ENCODE data around the gene KRTAP4-4.

- TF ChIP-seq, protein P1, sequence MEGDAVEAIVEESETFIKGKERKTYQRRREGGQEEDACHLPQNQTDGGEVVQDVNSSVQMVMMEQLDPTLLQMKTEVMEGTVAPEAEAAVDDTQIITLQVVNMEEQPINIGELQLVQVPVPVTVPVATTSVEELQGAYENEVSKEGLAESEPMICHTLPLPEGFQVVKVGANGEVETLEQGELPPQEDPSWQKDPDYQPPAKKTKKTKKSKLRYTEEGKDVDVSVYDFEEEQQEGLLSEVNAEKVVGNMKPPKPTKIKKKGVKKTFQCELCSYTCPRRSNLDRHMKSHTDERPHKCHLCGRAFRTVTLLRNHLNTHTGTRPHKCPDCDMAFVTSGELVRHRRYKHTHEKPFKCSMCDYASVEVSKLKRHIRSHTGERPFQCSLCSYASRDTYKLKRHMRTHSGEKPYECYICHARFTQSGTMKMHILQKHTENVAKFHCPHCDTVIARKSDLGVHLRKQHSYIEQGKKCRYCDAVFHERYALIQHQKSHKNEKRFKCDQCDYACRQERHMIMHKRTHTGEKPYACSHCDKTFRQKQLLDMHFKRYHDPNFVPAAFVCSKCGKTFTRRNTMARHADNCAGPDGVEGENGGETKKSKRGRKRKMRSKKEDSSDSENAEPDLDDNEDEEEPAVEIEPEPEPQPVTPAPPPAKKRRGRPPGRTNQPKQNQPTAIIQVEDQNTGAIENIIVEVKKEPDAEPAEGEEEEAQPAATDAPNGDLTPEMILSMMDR (IDR thresholded peaks at IDR 0.05; ENCODE audit: insufficient read depth, low read length): no peak
- TF ChIP-seq GABPA (IDR thresholded peaks at IDR 0.05; ENCODE audit: low read depth) (no peak), POLR2AphosphoS5 (IDR thresholded peaks at IDR 0.05; ENCODE audit: low read depth) (no peak)
- TF ChIP-seq, protein P2, sequence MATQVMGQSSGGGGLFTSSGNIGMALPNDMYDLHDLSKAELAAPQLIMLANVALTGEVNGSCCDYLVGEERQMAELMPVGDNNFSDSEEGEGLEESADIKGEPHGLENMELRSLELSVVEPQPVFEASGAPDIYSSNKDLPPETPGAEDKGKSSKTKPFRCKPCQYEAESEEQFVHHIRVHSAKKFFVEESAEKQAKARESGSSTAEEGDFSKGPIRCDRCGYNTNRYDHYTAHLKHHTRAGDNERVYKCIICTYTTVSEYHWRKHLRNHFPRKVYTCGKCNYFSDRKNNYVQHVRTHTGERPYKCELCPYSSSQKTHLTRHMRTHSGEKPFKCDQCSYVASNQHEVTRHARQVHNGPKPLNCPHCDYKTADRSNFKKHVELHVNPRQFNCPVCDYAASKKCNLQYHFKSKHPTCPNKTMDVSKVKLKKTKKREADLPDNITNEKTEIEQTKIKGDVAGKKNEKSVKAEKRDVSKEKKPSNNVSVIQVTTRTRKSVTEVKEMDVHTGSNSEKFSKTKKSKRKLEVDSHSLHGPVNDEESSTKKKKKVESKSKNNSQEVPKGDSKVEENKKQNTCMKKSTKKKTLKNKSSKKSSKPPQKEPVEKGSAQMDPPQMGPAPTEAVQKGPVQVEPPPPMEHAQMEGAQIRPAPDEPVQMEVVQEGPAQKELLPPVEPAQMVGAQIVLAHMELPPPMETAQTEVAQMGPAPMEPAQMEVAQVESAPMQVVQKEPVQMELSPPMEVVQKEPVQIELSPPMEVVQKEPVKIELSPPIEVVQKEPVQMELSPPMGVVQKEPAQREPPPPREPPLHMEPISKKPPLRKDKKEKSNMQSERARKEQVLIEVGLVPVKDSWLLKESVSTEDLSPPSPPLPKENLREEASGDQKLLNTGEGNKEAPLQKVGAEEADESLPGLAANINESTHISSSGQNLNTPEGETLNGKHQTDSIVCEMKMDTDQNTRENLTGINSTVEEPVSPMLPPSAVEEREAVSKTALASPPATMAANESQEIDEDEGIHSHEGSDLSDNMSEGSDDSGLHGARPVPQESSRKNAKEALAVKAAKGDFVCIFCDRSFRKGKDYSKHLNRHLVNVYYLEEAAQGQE (IDR thresholded peaks at IDR 0.05; ENCODE audit: insufficient replicate concordance, low read depth): no peak
These were observed 6.7 kb downstream of the KRTAP4-4 start for GRCh38 chr17:41153856-41154255.

Measured in HL-60 (cell line).